GM21367 (cell line): ENCODE results near the gene C16orf87.
"Not testable (repeated sequence)": the region's sequence is repeated elsewhere in the genome, so short reads cannot be mapped to it uniquely, and the experiment has no call there.

Experiments used
- ATAC-seq: cut with Tn5 transposase; IDR thresholded peaks from one replicate; pipeline ENCODE4 v1.9.1; 2021; ENCODE audit not compliant: unreplicated experiment

The C16orf87 gene

GRCh38 chr16:46830902-46831647, at the start of gene C16orf87:
C16orf87 (minus strand) TSS chr16:46831180; CDS start chr16:46831149, 31 bp downstream.
- peak; percentile 90 for ATAC-seq

GRCh38 chr16:46875243-46875642, 44.3 kb upstream of the C16orf87 start:
- no peak for ATAC-seq

- no peak for ATAC-seq
Observed at GRCh38 chr16:46873201-46873600, 42.2 kb upstream of the C16orf87 start.

GRCh38 chr16:46871597-46871996, 40.6 kb upstream of the C16orf87 start:
- no peak for ATAC-seq

- not testable (repeated sequence) for ATAC-seq
Observed at GRCh38 chr16:46868891-46869290, 37.9 kb upstream of the C16orf87 start.

GRCh38 chr16:46867486-46867885, 36.5 kb upstream of the C16orf87 start:
- not testable (repeated sequence) for ATAC-seq

- ATAC-seq: no peak
Observed at GRCh38 chr16:46866286-46866685, 35.3 kb upstream of the C16orf87 start.

GRCh38 chr16:46862555-46863447, 31.8 kb upstream of the C16orf87 start:
- ATAC-seq: no peak

- ATAC-seq: no peak
Observed at GRCh38 chr16:46859719-46860152, 28.8 kb upstream of the C16orf87 start.

- ATAC-seq: no peak
Observed at GRCh38 chr16:46858151-46858550, 27.2 kb upstream of the C16orf87 start.

GRCh38 chr16:46857368-46857945, 26.5 kb upstream of the C16orf87 start:
- no peak for ATAC-seq

- no peak for ATAC-seq
Observed at GRCh38 chr16:46855389-46855788, 24.4 kb upstream of the C16orf87 start.

GRCh38 chr16:46854846-46855245, 23.9 kb upstream of the C16orf87 start:
- ATAC-seq: no peak

- ATAC-seq: no peak
Observed at GRCh38 chr16:46853713-46854443, 22.9 kb upstream of the C16orf87 start.

GRCh38 chr16:46852130-46852529, 21.1 kb upstream of the C16orf87 start:
- no peak for ATAC-seq

- no peak for ATAC-seq
Observed at GRCh38 chr16:46850619-46851555, 19.9 kb upstream of the C16orf87 start.

GRCh38 chr16:46848768-46849764, 18.1 kb upstream of the C16orf87 start:
- ATAC-seq: no peak

- ATAC-seq: no peak
Observed at GRCh38 chr16:46845952-46846351, 15.0 kb upstream of the C16orf87 start.

- ATAC-seq: no peak
Observed at GRCh38 chr16:46844771-46845170, 13.8 kb upstream of the C16orf87 start.
